Measurements from ENCODE around the gene LYRM9.

LYRM9 gene

GRCh38 chr17:27892866-27893769 is at the start of gene LYRM9:
LYRM9 (minus strand) TSS chr17:27893365; CDS start chr17:27882694, 10,671 bp downstream.
- Histone ChIP-seq H3F3A (ENCODE audit: insufficient read depth) (no peaks in the 10 kb centered on the region), H3K27me3 (ENCODE audit: low read length) (no peaks in the 10 kb centered on the region), H3K4me3 (ENCODE audit: insufficient read depth, low read length, poor library complexity, severe bottlenecking) (peak within 1 kb of the TSS; percentile 55), H3K9ac (ENCODE audit: low read length) (peak within 1 kb of the TSS; percentile 50), H3K9me3 (ENCODE audit: insufficient read depth, low read length) (no peaks in the 10 kb centered on the region), H3K9me2 (replicated peaks; ENCODE audit: insufficient read depth, low read length) (no peaks in the 10 kb centered on the region), H3K36me3 (ENCODE audit: low read length) (no peaks in the 10 kb centered on the region), H2AFZ (ENCODE audit: low read depth, low read length, severe bottlenecking) (peak within 1 kb of the TSS; percentile 88), H4K20me1 (ENCODE audit: low read depth, low read length) (no peaks in the 10 kb centered on the region), H3K79me2 (ENCODE audit: insufficient read depth, low read length) (no peaks in the 10 kb centered on the region), H3K4me2 (ENCODE audit: low read depth, low read length, poor library complexity, severe bottlenecking) (peak within 1 kb of the TSS; percentile 63), H3K27ac (ENCODE audit: low read depth, low read length) (no peak within 1 kb of the TSS)
- peak; percentile 79 for TF ChIP-seq CTCF (IDR thresholded peaks at IDR 0.05; ENCODE audit: insufficient read depth, low read length, poor library complexity, severe bottlenecking)
- no peak for TF ChIP-seq EZH2phosphoT487 (conservative IDR thresholded peaks at IDR 0.05; ENCODE audit: low read length)

GRCh38 chr17:27940503-27941428 is 47.6 kb upstream of the LYRM9 start:
- H3K4me2 ChIP-seq (ENCODE audit: low read depth, low read length, poor library complexity, severe bottlenecking) = no peak overlapping the region

More at GRCh38 chr17:27940503-27941428, 47.6 kb upstream of the LYRM9 start:
- no peak overlapping the region for H3K9ac ChIP-seq (ENCODE audit: low read length)
- H4K20me1 ChIP-seq (ENCODE audit: low read depth, low read length) = no peaks in the 10 kb centered on the region
- TF ChIP-seq EZH2phosphoT487 (conservative IDR thresholded peaks at IDR 0.05; ENCODE audit: low read length) (no peak), CTCF (IDR thresholded peaks at IDR 0.05; ENCODE audit: insufficient read depth, low read length, poor library complexity, severe bottlenecking) (no peak)
- no peaks in the 10 kb centered on the region for H3K27me3 ChIP-seq (ENCODE audit: low read length)
- H3K4me3 ChIP-seq (ENCODE audit: insufficient read depth, low read length, poor library complexity, severe bottlenecking) = no peak overlapping the region
- no peak overlapping the region for H2AFZ ChIP-seq (ENCODE audit: low read depth, low read length, severe bottlenecking)
- no peak overlapping the region for H3K27ac ChIP-seq (ENCODE audit: low read depth, low read length)
- H3K79me2 ChIP-seq (ENCODE audit: insufficient read depth, low read length) = no peaks in the 10 kb centered on the region
- H3K36me3 ChIP-seq (ENCODE audit: low read length) = no peaks in the 10 kb centered on the region
- no peaks in the 10 kb centered on the region for H3K9me2 ChIP-seq (replicated peaks; ENCODE audit: insufficient read depth, low read length)
- no peaks in the 10 kb centered on the region for H3F3A ChIP-seq (ENCODE audit: insufficient read depth)
- no peaks in the 10 kb centered on the region for H3K9me3 ChIP-seq (ENCODE audit: insufficient read depth, low read length)
